Anterior cingulate cortex (tissue), 58 donors: ENCODE measurements around the gene LHX1.

ENCODE experiments used
- DNase-seq, 58 donors: peaks; one replicate each; lab custom pipeline; 2025; lab: John Stamatoyannopoulos, UW

LHX1 gene

DNA sequence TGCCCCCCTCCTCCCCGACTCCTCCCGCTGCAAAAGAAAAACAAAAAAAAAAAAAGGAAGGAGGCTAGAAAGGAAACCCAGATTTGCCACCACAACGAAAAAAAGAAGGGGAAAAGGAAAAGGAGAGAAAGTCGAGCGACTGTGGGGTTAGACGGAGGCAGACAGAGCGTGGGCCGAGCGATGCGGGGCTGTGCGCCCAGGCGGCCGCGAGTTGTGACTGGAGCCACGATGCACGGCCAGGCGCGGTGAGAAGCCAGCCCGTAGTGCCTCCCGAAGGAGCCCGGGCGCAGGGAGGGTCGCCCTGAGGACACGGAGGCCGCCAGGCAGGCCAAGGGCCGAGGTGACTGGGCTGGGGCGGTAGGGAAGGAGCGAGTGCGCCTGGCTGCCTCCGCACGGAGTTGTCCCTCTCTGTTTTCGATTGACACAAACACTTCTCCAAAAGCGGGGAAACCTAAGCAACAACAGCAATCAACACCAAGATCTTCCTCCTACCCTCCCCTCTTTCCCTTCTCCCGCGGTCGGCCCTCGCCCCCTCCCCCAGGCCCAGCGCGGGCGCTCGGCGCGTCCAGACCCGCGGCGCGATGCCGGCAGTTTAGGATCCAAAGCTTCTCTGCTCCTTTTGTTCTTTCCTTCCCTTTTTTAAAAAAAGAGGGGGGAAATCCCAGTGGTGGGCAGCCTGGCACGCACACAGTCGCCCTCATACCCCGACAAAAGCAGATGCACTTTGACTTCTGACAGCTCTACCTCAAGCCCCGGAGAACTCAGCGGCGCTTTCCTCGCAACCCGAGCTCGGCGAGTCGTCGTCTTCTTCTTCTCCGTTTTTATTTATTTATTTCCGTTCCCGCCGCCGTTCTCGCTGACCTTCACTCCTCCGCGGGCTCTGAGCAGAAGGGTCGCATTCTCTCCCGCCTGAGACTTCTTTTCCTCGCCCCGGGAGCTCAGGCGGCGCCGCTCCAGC lies at the start of gene LHX1:
LHX1 (plus strand) TSS at position 475 of the 958 bp plus-strand sequence. CDS start 723 bp downstream, outside the sequence.
- no peak for DNase-seq

DNA sequence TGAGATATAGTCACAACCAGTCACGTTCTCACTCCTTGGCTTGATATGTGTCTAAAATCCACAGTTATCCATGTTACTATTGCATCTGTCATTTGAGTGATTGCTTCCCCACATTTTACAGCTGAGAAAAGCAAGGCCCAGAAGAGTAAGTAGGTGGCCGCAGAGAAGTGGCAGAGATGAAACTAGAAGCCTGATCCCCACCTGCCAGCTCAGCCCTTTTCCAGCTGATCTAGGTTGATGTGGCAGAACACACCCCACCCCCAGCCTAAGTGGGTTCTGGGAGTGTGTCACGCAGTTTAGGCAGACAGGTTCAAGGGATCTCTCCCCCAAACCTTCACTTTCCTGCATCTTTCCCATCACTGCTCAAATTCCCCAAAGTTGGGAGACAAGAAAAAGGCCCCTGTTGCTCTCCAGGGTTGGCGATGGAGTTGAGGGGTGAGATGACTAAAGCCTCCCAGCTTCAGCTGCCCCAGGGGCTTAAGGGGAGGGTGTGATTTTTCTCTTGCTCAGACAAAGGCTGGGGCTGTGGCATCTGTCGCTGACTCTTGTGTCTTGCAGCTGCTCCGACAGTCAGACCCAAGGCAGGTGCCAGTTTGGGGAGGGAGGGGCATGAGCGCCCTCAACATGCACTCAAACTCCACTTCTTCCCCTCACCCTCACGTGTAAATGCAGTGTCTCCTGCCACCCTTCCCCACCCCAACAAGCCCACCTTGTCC lies 48.9 kb upstream of the LHX1 start:
- DNase-seq, result no peak

DNA sequence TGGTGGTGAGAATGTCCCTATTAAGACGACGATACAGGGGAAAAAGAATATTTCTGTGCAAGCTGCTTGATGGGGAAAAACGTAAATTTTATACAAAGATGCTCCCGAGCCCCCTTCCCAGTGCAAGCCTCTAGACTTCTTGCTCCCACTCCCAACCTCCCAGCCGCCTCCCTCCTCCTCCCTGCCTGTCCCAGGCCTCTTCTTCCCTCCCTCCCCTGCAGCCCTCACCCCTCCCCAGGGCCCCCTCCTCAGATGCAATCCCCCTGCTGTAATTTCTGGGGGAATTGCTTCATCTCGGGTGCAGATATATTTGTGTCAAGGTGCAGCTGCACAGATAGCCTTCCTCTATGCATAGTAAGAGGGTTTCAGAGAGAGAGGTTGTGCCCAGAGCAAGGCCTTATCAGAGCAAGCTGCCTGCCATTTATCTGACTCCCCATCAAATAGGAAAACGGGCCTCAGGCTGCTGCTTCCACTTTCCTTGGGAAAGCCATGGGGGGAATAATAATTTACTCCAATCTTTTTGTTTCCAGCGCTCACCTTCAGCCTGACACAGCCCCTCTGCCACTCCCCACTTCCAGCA lies 47.4 kb upstream of the LHX1 start:
- no peak for DNase-seq

DNA sequence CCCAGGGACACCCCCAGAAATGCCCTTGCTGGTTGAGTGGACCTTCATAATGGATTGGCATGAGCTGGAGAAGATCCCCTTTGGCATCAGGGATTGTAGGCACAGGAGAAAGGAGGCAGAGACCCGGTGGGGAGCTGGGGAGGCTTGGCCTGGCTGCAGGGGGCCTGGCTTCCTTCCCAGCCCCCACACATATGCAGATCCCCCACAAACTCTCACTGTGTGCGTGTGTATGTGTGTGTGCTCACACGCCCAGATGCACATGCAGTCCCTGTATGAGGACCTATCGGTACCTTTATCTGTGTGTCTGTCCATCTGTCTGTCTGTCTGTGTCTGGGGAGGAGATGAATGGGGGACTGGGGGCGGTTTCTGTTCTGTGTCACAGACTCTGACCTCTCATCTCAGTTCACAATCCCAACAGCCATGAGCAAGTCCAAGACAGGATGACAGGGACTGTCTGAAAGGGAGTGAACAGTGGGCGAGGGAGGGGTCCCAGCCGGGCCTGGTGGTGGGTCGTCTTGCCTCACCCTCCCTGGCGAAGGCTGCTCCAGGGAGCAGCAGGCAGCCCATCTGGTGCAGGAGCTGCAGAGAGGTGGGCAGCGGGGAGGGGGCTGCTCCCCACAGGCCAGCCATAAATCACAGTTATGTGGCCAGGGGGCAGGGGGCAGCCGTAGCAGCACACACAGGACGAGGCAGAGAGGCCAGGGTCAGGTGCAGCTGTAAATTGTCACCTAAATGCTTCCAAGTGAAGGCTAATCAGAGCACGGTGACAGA lies 46.7 kb upstream of the LHX1 start:
- DNase-seq, result no peak

DNA sequence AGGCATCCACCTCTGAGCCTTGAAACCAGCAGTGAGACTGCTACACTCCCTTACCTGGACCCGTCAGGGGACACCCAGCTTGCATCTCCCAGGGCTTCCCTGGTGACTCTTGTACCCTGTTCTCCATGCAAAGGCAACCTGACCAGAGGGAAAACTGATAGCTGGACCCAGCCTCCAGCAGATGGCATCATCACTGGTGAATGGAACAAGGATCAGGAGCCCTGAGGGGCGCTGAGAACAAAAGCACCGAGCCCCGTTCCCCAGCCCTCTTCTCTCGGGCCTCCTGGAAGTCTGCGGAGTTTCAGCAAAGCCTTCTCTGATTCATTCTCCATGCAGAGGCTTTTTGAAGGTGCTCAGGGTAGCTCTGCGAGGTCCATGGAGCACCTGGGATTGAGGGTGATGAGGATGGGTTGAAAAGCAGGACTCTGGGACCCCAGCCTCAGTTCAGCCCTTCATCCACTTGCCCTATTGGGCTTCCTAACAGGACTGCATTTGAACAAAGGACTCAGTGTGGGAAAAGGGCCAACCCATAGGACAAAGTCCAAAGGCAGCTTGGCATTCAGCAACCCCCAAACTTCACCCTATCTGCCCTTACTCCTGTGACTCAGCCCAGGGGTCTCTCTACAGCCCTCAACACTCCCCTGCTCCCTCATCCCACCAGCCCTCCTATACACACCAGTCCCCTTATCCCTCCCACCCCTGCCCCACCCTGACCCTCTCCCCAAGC lies 45.0 kb upstream of the LHX1 start:
- no peak for DNase-seq

- no peak for DNase-seq
Observed at GRCh38 chr17:36894177-36894576, 43.1 kb upstream of the LHX1 start.

DNA sequence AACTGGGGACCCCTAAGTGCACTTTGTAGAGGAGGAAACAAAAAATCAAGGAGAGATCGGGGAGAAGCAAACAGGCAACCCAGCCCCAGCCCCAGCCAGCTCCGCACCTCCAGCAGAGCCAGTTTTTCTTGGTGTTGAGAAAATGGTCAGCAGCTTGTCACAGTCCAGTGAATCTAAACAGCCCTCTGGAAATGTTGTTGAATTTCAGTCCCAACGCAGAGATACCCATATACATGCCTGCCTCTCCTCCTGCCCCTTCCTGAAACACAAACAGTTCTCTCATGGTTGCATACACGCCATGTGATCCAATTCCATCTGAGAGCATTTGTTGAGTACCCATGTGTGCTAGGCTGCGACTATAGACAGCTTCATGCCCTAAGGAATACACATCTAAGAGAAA lies 42.4 kb upstream of the LHX1 start:
- DNase-seq, result no peak

GRCh38 chr17:36899250-36900159 lies 37.8 kb upstream of the LHX1 start:
- no peak for DNase-seq

DNA sequence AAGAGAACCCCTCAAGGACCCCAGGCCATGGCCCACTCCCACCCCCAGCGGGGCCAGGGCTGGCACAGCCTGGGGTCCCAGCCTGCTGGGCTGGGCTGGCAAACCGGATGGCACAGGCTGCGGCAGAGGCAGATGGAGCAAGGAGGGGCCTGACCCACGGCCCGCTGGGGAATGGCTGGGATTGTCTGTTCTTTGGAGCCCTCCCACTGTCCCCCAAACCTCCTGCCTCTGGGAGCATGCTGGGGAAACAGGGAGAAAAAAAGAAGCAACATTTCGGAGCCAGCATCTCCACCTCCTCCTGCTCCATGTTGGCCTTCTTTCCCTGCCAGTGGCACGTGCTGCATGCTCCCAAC lies 37.1 kb upstream of the LHX1 start:
- DNase-seq, result no peak

- no peak for DNase-seq
Observed at GRCh38 chr17:36901506-36901905, 35.8 kb upstream of the LHX1 start.

- no peak for DNase-seq
Observed at GRCh38 chr17:36907407-36907806, 29.9 kb upstream of the LHX1 start.

- no peak for DNase-seq
Observed at GRCh38 chr17:36910513-36910912, 26.8 kb upstream of the LHX1 start.

- DNase-seq, result no peak
Observed at GRCh38 chr17:36911001-36911400, 26.3 kb upstream of the LHX1 start.

GRCh38 chr17:36913132-36913531 lies 24.1 kb upstream of the LHX1 start:
- DNase-seq, result no peak

DNA sequence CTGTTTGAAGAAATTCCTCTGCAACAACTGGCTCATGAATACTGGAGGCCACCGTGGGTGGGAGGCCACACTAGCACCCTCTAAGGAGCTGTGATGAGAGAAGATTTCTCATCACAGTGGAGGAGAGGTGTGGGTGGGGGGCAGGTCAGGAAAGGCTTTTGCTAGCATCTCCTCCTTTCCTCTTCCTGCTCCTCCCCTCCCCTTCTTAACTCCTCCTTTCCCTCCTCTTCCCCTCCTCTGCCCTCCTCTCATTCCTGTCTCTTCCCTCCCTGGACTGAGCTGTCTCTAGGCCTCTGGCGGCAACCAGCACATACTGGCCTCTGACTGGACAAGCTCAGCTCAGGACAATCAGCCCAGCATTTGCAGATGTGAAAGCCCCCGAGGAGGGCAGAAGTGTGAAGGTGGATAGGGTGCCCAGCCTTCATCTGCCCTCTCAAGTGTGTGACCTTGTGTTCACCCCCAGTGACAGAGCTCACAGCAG lies 19.0 kb upstream of the LHX1 start:
- no peak for DNase-seq

- no peak for DNase-seq
Observed at GRCh38 chr17:36919407-36919968, 17.8 kb upstream of the LHX1 start.

GRCh38 chr17:36920032-36921005 lies 17.0 kb upstream of the LHX1 start:
- no peak for DNase-seq
